Uterus (tissue), 2 donors: ENCODE measurements around the gene SNRNP70.

Experiments
- POLR2A ChIP-seq, 2 donors: fragments of 450-650 bp; IDR thresholded peaks; one replicate each; pipeline ENCODE4 v1.6.1; 2016; ENCODE audit warnings: antibody characterized with exemption in 2 of 2, mild to moderate bottlenecking in 1 of 2, moderate library complexity in 1 of 2
- TF ChIP-seq, protein P1 (sequence below), 4 experiments: fragments of 200-600 bp in 2 of 4; fragments of 450-650 bp in 2 of 4; sonication (generic) in 2 of 4; IDR thresholded peaks; one replicate each; pipeline ENCODE4 v1.5.1; 2016 to 2019; ENCODE audit warnings: antibody characterized with exemption in 4 of 4, mild to moderate bottlenecking in 2 of 4, moderate library complexity in 1 of 4

DNA sequence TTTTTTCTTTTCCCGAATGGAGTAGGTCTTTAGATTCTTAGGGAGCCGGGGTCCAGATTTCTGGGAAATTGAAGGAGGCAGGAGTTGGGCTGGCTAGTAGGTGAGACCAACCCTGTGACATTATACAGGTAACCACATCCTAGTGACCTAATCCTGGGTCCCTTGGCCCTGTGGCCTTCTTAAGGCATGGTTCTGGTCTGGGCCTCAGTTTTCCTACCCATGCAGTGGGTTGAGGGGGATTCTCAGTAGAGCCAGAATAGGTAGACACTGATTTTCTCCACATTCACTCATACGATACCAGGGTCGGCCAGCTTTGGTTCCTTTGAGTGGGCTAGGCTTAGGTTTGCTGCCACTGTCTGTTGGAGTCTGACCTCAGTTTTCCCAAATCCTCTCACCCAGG, 41.3 kb downstream of the SNRNP70 start:
- TF ChIP-seq, protein P1, sequence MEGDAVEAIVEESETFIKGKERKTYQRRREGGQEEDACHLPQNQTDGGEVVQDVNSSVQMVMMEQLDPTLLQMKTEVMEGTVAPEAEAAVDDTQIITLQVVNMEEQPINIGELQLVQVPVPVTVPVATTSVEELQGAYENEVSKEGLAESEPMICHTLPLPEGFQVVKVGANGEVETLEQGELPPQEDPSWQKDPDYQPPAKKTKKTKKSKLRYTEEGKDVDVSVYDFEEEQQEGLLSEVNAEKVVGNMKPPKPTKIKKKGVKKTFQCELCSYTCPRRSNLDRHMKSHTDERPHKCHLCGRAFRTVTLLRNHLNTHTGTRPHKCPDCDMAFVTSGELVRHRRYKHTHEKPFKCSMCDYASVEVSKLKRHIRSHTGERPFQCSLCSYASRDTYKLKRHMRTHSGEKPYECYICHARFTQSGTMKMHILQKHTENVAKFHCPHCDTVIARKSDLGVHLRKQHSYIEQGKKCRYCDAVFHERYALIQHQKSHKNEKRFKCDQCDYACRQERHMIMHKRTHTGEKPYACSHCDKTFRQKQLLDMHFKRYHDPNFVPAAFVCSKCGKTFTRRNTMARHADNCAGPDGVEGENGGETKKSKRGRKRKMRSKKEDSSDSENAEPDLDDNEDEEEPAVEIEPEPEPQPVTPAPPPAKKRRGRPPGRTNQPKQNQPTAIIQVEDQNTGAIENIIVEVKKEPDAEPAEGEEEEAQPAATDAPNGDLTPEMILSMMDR (IDR thresholded peaks at IDR 0.05) = no peak
- TF ChIP-seq POLR2A (IDR thresholded peaks at IDR 0.05) = no peak
